AG09309 (cell line): ENCODE measurements around the gene EPAS1.

Experiments
- DNase-seq: peaks from one replicate; pipeline ENCODE4 v3.0.0-alpha.2; 2010; ENCODE audit warnings: low read depth
- H3K4me3 ChIP-seq: 2 replicates; pipeline ENCODE4 v1.5.1; 2011; ENCODE audit warnings: mild to moderate bottlenecking, low read depth, low read length, moderate library complexity; ENCODE audit not compliant: control insufficient read depth
- CTCF ChIP-seq: IDR thresholded peaks from 2 replicates; pipeline ENCODE4 v1.5.1; 2011; ENCODE audit warnings: mild to moderate bottlenecking, low read depth, low read length, inconsistent platforms; ENCODE audit not compliant: insufficient read depth, control insufficient read depth; ENCODE audit errors: missing control alignments

Gene EPAS1

GRCh38 chr2:46317094-46317486 lies 19.9 kb downstream of the EPAS1 start:
- DNase-seq = no peak
- no peak overlapping the region for H3K4me3 ChIP-seq
- TF ChIP-seq CTCF = no peak

GRCh38 chr2:46318579-46319460 lies 21.6 kb downstream of the EPAS1 start:
- TF ChIP-seq CTCF = no peak
- no peak for DNase-seq
- H3K4me3 ChIP-seq = no peak overlapping the region

GRCh38 chr2:46319711-46320110 lies 22.5 kb downstream of the EPAS1 start:
- TF ChIP-seq CTCF = no peak
- no peak overlapping the region for H3K4me3 ChIP-seq
- no peak for DNase-seq

GRCh38 chr2:46320141-46320567 lies 22.9 kb downstream of the EPAS1 start:
- no peak for TF ChIP-seq CTCF
- no peak overlapping the region for H3K4me3 ChIP-seq
- no peak for DNase-seq

- TF ChIP-seq CTCF = no peak
- no peak overlapping the region for H3K4me3 ChIP-seq
- no peak for DNase-seq
These were observed 26.5 kb downstream of the EPAS1 start for GRCh38 chr2:46323730-46324129.

GRCh38 chr2:46325182-46325928 lies 28.1 kb downstream of the EPAS1 start:
- TF ChIP-seq CTCF = no peak
- no peak for DNase-seq
- no peak overlapping the region for H3K4me3 ChIP-seq
